Measurements from ENCODE around the gene USF2. TPM values are rescaled to one million over a fixed set of nuclear protein-coding genes. Genes with fewer than 3 reads are reported as not detected.

USF2 gene
- total RNA-seq, 4 donors from 2014 or later = 75.1 to 137 (median 93.0) TPM

DNA sequence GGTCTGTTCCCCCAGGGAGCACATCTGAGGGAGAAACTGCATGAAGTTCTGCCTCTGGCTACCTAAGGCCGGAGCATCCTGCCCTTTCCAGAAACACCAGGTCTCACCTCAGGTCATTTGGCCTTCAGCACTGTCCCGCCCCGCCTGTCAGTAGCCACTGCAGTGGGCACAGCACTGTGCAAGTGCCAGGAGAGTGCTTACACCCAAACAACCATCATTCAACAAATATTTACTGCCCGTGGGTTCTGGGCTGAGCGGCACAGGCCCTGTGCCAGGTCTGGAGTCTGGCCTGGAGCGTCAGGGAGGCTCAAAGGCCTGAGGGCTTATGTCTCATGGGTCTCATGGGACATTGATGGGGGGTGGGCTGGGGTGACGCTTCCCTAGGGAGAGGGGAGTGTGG is 2.8 kb downstream of the USF2 start:
- ATAC-seq = no peak
- H3K27me3 ChIP-seq = no peaks in the 10 kb centered on the region
- no peaks in the 10 kb centered on the region for H3K9me3 ChIP-seq
- peaks cover 0 to 36% (median 16%) of the 10 kb centered on the region in 3 donors for H3K4me1 ChIP-seq
- H3K4me3 ChIP-seq = no peak overlapping the region
- H3K36me3 ChIP-seq = peaks cover 0 to 66% of the 10 kb centered on the region in 2 donors
- TF ChIP-seq POLR2AphosphoS5 (IDR thresholded peaks at IDR 0.05) (no peak), EP300 (IDR thresholded peaks at IDR 0.05) (no peak), POLR2A (IDR thresholded peaks at IDR 0.05) (no peak)
- TF ChIP-seq, protein P1, sequence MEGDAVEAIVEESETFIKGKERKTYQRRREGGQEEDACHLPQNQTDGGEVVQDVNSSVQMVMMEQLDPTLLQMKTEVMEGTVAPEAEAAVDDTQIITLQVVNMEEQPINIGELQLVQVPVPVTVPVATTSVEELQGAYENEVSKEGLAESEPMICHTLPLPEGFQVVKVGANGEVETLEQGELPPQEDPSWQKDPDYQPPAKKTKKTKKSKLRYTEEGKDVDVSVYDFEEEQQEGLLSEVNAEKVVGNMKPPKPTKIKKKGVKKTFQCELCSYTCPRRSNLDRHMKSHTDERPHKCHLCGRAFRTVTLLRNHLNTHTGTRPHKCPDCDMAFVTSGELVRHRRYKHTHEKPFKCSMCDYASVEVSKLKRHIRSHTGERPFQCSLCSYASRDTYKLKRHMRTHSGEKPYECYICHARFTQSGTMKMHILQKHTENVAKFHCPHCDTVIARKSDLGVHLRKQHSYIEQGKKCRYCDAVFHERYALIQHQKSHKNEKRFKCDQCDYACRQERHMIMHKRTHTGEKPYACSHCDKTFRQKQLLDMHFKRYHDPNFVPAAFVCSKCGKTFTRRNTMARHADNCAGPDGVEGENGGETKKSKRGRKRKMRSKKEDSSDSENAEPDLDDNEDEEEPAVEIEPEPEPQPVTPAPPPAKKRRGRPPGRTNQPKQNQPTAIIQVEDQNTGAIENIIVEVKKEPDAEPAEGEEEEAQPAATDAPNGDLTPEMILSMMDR (IDR thresholded peaks at IDR 0.05) = no peak
- H3K27ac ChIP-seq = no peak overlapping the region
- no CpG with 5 or more reads among the region's 7 CpGs for WGBS, 2 donors (ENCODE audit: low coverage in 1 of 2)

GRCh38 chr19:35272122-35272719 is 3.5 kb downstream of the USF2 start:
- H3K27ac ChIP-seq = no peak overlapping the region
- TF ChIP-seq, protein P1 (IDR thresholded peaks at IDR 0.05) = no peak
- TF ChIP-seq POLR2AphosphoS5 (IDR thresholded peaks at IDR 0.05) = no peak
- TF ChIP-seq POLR2A (IDR thresholded peaks at IDR 0.05) = no peak
- no peak for TF ChIP-seq EP300 (IDR thresholded peaks at IDR 0.05)
- H3K4me3 ChIP-seq = no peak overlapping the region
- peaks cover 0 to 29% (median 11%) of the 10 kb centered on the region in 3 donors for H3K4me1 ChIP-seq
- no peak for ATAC-seq
- no peaks in the 10 kb centered on the region for H3K9me3 ChIP-seq
- 81 to 86% methylated on average over 7 to 9 of the region's 16 CpGs for WGBS, 2 donors (ENCODE audit: low coverage in 1 of 2)
- H3K36me3 ChIP-seq = peaks cover 0 to 73% of the 10 kb centered on the region in 2 donors
- no peaks in the 10 kb centered on the region for H3K27me3 ChIP-seq

DNA sequence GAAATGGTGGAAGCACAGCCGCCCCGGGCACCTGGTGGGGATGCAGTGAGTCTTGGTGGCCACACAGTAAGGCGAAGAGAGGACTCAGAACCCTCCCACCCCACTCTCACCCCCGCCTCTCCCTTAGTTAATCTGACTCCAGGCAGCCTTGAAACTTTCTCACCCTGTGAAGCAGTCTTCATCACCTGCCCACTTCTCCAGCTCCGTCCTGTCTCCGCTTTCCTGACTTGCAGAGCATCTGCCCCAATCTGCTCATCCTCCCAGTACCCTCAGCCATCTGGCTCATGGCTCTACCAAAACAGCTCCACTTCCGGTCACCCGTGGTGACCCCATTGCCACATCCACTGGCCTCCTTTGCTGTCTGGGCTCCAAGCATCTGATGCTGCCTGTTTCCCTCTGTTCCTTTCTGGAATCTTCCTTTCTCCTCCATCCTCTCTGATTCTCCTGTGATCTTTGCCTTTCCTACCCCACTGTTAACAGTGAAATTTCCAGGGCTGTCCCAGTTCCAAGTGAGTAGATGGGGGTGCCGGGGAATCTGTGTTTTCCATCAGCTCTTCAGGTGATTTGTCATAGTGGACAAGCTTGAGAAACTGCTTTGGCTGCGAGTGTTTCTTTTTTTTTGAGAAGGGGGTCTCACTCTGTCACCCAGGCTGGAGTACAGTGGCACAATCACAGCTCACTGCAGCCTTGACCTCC is 4.3 kb downstream of the USF2 start:
- Histone ChIP-seq H3K27me3 (no peaks in the 10 kb centered on the region), H3K9me3 (no peaks in the 10 kb centered on the region), H3K4me1 (peaks cover 0 to 29% (median 11%) of the 10 kb centered on the region in 3 donors), H3K36me3 (peaks cover 0 to 82% of the 10 kb centered on the region in 2 donors), H3K27ac (no peak overlapping the region), H3K4me3 (no peak overlapping the region)
- TF ChIP-seq EP300 (IDR thresholded peaks at IDR 0.05) (no peak), POLR2A (IDR thresholded peaks at IDR 0.05) (no peak), POLR2AphosphoS5 (IDR thresholded peaks at IDR 0.05) (no peak)
- TF ChIP-seq, protein P1 (IDR thresholded peaks at IDR 0.05) = no peak
- no peak for ATAC-seq
- WGBS, 2 donors (ENCODE audit: low coverage in 1 of 2) = 51 to 75% methylated on average over 5 to 7 of the region's 10 CpGs

DNA sequence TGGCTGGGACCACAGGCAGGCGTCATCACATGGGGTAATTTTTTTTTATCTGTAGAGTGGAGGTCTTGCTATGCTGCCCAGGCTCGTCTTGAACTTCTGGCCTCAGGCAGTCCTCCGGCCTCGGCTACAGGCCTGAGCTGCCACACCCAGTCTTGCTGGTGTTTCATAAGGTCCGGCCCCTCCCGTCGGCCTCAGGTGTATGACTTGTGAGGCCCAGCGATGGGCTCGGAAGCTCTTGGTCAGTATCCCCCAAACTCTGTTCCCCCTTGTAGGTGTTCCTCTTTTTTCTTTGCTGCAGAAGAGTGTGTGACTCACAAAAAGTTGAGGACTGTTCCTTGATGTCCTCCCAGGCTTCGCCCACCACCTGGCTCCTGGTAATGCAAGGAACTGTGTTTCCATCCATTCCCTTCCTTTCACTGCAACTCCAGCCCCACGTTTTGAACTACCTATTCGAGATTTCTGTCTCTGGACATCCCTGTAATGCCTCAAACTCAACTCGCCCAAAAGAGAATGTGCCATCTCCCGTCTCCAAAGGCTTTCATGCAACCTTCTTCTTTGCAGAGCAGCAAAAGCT is 5.0 kb downstream of the USF2 start:
- 49 to 70% methylated on average over 4 to 14 of the region's 14 CpGs for WGBS, 2 donors (ENCODE audit: low coverage in 1 of 2)
- H3K36me3 ChIP-seq = peaks cover 0 to 89% of the 10 kb centered on the region in 2 donors
- TF ChIP-seq POLR2AphosphoS5 (IDR thresholded peaks at IDR 0.05) (no peak), EP300 (IDR thresholded peaks at IDR 0.05) (no peak), POLR2A (IDR thresholded peaks at IDR 0.05) (no peak)
- TF ChIP-seq, protein P1 (IDR thresholded peaks at IDR 0.05) = no peak
- H3K4me3 ChIP-seq = no peak overlapping the region
- no peak for ATAC-seq
- peaks cover 0 to 29% (median 11%) of the 10 kb centered on the region in 3 donors for H3K4me1 ChIP-seq
- H3K27ac ChIP-seq = no peak overlapping the region
- no peaks in the 10 kb centered on the region for H3K27me3 ChIP-seq
- no peaks in the 10 kb centered on the region for H3K9me3 ChIP-seq

All from gastroesophageal sphincter (tissue), 4 donors.